ENCODE measurements around the gene MIER2.

Gene MIER2

DNA sequence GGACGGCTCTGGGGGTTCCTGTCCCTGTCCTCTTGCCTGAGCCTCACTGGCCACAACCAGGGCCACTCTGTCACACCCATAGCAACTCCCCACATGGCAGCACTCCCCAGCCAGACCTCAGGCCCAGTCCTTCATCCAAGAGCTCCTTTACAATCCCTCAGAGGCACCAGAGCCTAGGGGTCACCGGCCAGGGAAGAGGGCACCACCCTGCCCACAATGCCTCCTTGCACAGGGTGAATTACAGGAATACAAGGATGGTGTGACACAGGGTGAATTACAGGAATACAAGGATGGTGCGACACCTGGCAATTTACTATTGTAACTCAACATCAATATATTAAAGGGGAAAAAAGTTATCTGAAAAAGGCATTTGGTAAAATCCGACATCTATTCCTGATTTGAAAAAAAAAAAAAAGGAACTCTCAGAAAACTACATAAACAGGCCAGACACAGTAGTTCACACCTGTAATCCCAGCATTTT, 16.5 kb downstream of the MIER2 start:
- DNase-seq = no peak

DNA sequence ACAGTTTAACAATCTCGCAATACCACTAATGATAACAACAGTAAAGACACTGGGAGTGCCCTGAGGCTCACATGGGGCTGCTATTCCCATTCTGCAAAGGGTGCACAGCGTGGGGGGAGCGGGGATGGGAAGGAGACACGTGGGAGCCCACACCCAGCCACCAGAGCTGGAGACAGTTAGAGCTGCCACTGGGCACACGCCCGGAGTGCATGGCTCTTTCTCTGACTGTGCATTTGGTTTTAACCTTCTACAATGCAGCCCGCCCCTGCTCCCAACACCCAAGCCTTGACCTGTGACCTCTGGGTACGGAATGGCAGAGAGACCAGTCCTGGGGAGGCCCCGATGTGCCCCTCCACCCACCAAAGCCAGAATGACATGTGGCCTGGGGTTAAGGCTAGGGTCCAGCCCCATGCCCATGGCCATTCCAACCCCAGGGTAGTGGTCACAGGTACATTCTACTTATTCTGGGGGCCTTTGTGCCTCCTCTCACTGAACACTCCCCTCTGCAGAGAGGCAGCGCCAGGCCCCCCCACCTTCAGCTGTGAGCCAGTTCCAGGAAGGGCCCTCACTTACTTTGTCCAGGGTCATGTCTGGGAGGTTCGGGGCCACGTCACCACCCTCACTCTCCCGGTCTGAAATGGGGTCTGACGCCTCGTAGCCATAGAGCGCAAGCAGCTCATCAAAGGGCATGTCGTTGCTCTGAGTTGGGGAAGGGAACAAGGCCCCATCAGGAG, 17.1 kb downstream of the MIER2 start:
- no peak for DNase-seq

DNA sequence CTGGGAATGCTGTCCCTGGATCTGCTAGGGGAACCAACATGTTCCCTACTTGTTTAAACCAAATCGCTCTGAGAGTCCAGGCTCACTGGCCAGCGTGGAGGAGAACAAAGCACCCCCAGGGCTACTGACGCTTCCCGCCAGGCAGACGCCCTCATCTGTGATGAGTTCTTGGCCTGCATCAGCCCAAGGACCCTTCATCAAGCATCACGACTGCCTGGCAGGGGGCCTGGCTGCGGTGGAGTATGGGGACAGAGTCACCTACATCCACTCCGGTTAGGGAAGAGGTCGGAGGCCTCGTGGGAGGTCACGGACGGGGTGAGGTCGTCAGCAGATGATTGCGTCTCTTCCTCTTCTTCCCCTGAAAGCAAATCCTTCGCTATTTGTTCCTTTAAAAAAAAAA, 17.7 kb downstream of the MIER2 start:
- no peak for DNase-seq

DNA sequence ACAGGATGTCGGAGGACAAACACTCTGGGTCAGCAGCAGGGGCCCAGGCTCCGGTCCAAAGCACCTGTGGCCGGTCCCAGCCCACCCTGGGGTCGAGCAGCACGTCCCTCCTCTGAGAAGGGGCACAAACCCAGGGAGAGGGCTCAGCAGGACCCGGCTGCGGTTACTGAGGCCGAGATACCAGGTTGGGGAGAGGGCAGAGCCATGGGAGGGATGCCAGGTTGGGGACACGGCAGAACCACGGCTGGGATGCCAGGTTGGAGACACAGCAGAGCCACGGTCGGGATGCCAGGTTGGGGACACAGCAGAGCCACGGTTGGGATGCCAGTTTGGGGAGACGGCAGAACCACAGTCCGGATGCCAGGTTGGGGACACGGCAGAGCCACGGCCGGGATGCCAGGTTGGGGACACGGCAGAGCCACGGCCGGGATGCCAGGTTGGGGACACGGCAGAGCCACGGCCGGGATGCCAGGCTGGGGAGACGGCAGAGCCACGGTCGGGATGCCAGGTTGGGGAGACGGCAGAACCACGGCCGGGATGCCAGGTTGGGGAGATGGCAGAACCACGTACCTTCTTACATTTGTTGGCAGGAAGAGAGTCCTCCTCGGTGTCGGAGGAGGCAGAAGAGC, 18.5 kb downstream of the MIER2 start:
- no peak for DNase-seq

DNA sequence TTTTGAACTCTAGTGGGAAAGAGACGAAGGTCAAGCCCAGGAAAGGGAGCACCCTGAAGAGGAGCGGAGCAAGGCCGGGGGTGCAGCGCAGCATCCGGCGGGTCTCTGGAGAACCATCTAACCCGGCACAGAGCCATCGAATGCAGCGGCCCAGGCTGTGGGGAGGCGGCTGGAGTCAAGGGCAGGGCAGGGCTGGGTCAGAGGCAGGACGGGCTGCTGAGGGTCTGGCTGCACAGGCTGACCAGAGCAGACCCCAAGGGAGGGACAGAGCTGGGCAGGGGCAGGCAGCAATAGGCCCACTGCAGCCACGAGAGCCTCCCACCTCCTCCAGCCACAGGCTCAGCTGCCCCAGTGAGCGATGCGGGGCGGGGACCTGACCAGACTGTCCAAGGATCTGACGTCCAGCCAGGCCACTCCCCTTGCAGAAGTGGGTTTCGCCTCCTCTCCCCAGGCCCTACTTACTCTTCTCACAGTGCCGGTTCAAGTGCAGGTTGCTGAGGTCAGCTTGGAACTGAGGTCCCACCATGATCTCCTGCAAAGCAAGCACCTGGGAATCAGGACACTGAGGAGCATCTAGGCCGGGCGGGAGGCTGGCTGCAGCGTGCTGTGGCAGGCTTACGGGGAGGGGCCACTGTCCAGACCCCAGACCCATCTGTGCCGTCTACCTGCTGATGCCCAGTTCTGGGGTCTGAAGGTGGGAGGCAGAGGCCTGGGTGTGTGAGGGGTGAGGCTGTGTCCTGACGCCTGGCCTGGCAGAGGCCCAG, 19.2 kb downstream of the MIER2 start:
- DNase-seq = no peak

DNA sequence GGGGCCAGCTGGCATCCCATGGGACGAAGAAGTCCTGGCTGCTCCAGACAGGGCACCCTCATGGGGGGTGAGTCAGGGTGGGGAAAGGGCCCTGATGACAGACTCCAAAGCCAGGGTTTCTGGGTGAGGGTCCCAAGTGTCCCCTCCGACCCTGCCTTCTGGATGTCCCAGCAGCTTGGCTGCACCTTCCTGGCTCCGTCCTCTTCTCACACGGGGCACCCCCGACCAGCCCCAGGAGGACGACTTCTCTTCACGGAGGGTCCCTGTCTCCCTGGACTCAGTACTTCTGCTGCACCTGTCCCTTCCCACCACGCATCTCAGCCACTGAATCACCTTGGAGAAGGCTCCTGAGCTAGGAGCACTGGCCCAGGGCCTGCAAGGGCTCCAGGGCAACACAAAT, 19.9 kb downstream of the MIER2 start:
- DNase-seq = no peak

DNA sequence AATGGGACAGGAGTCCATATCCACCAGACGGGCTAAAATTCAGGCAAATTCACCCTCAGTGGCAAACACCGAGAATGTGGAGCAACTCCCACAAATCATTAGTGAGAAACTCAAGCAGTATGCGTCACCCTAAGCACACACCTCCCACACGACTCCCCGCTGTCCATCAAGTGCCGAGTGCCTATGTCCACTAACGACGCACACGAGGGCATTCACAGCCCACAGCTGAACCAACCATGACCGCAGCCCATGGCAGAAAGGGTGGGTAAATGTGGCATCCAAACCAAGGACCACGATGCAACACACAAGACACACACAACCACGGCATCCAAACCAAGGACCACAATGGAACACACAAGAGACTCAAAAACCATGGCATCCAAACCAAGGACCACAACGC, 22.0 kb downstream of the MIER2 start:
- no peak for DNase-seq

DNA sequence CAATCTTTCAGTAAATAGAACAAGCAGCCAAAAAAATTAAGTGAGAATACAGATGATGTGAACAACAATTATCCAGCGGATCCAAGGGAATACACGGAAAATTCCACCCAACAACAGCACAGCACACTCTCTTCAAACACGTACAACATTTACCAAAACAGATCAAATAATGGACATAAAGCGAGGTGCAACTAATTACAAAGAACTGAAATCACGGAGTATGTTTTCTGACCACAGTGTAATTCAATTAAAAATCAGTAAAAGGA, 26.2 kb downstream of the MIER2 start:
- no peak for DNase-seq

DNA sequence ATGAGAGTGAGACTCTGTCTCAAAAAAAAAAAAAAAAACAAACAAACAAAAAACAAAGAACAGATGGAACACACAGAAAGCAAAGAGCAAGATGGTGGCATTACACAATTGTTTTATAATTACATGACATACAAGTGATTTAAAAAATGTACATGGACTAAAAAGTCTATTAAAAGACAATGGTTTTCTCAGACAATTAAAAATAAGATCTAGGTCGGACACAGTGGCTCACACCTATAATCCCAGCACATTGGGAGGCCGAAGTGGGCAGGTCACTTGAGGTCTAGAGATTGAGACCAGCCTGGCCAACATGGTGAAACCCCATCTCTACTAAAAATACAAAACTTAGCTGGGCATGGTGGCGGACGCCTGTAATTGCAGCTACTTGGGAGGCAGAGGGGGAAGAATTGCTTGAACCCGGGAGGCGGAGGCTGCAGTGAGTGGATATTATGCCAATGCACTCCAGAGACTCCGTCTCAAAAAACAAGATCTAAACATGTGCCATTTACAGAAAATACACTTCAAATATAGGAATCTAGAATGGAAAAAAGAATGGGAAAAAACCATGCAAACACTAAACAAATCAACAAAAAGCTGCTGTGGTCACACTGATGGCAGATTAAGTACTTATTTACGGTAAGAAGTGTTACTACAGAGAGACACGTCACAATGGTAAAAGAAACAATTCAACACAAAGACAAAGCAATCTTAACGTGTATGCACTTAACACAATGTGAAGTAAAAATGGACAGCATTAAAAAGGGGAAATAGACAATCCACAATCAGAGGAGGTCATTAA, 26.7 kb downstream of the MIER2 start:
- no peak for DNase-seq

DNA sequence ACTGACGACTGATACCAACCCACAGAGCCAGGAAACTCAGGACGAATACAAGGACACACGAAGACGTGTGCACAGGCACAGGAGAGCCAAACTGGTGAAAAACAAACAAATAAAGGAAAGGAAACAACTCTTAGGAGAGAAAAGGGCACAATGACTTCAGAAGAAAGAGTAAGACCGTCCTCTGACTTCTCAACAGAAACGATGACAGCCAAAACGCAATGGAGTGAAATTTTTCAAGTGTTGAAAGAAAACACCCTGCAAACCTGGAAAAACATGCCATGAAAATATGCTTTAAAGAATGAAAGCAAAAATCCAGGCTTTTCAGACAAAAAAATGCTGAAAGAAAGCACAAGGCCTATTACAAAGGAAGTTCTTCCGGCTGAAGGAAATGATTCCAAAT, 28.8 kb downstream of the MIER2 start:
- no peak for DNase-seq

DNA sequence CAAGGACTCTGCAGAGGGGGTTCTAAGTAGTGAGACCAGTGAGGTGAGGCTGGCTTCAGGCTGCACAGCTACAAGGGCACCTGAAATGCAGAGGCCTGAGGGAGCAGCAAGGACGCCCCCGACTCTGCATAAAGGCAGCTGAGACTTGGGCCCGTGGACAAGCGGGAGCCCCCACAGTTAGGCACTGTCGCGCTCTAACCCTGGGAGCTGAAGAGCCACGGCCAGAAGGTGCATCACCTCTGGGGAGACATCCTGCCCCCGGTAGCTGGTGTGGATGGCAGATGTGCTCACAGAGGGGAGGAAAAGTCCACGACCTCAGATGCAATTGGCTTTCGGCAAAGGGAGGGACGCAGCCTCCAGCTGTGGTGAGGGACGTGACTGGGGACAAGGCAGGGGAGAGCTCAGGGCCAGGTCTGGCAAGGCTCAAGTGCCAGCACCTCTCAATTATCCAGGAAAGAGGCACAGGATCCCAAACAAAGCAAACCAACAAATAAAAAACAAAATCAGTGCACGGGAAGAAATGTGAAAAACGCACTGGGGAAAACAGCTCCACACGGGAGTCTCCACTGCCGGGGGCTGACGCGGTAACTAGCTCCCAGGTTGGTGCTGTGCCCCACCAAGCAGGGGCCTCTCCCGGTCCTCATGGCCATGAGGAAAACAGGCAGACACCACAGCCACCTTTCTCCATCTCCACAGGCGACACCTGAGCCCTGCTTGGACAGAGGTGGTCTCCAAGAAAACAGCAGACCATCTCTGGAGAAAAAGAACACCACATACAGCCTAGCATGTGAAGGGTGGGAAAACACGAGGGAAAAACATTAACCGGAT, 30.4 kb downstream of the MIER2 start:
- no peak for DNase-seq

DNA sequence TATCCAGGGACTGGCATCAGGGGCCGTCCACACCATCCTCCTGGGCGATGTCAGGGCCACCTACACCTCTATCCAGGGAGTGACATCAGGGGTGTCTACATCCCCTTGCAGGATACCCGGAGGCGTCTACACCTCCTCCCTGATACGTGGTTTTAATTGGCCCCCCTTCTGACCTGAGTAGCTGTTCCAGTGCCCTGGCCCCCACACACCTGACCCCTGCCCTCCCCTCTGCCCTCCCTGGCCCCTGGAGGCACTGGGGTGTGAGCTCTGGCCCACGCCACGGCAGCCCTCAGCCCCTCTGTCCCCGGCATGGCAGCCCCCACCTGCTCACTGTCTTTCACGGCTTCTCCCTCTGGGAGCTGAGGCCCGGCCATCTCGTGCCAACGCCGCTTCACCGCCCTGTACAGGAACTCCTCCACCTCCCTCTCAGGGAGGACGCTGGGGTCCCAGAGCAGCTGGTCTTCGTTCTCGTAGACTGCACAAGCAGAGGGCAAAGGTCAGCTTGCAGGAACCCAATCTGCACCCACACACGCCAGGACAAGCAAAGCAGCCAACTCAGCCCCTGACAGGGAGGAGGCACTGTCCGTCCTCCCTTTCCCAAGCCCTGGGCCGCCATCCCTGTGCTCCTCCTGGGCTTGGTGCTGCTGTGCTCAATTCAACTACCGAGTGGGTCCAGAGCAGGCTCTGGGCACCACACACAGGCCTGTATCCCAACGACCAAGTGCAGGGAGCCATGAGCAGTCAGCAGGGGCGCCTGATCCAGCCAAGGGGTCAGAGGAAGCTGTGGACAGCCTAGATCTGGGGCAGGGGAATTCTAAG, 31.2 kb downstream of the MIER2 start:
- no peak for DNase-seq

DNA sequence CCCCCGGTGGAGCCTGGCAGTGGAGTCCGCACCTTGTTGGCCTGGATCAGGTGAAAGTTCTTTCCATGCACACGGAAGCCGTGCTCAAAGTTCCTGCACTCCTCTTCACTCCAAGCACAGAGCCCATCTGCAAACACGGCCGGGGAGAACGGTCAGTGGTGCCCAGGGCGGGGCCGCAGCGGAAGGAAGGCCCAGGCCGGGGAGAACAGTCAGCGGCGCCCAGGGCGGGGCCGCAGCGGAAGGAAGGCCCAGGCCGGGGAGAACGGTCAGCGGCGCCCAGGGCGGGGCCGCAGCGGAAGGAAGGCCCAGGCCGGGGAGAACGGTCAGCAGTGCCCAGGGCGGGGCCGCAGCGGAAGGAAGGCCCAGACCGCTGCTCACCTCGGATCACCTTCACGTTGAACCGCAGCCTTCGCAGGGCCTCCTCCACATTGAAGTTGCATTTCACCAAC, 32.8 kb downstream of the MIER2 start:
- DNase-seq = no peak

DNA sequence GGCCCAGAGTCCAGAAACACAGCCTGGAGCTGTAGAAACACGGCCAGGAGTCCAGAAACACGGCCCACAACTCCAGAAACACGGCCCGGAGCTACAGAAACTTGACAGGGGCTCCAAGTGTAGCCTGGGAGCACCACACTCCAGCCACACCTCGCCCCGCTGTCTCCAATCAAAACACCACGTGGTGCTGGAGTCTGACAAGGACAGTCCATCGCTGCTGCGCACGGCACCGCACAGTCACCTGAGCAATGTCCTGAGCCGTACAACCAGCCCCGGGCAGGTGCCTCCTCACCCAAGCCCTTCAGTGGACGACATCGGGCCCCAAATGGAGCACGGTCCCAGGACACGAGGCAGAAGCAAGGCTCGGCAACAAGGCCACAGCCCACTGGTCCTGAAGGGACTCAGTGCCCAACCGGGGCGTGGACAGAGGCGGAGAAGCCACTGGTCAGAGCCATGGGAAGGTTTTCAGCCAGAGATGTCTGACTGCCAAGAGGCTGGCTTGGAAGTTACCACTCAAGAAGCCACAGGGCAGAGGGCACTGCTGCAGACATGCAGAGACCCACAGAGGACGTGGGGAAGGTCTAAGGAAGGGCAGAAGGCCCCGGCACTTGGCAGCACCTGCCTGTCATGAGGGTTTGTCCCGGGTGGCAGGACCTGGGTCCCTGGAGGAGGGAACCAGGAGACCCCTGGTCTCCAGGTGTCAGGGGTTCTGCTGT, 33.7 kb downstream of the MIER2 start:
- no peak for DNase-seq

DNA sequence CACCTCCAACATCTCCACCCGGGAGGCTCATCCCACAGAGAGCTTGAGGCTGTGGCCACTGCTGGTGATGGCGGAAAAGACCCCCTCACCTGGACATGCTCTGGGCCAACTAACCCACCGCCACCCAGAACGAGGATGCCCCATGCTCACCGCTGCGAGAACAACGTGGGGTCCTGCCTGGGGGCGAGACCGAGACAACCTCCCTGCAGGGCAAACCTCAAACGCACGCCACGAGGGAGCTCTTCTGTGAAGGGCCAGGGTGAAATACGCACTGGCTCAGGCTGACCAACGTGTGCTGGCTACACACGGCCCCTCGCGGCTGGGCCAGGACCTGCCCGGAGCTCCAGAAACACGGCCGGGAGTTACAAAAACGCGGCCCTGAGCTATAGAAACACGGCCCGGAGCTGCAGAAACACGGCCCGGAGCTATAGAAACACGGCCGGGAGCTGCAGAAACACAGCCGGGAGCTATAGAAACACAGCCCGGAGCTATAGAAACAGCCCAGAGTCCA, 34.4 kb downstream of the MIER2 start:
- no peak for DNase-seq

DNA sequence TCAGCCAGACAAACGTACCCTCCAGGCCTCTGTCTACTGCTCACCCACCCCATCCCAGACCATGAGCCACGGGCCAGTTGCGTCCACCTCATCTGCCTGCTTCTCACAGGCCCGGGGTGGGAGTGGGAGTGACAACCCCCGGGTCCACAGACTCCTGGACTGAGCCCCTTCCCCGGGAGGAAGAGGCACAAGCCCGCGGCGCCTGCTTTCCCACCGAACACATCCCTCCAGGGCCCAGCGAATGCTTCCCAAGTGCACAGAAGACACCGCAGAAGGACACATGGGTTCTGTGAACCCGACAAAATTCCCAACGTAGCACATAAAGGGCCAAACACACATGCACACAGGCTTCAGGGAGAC, 35.4 kb downstream of the MIER2 start:
- DNase-seq = no peak

DNA sequence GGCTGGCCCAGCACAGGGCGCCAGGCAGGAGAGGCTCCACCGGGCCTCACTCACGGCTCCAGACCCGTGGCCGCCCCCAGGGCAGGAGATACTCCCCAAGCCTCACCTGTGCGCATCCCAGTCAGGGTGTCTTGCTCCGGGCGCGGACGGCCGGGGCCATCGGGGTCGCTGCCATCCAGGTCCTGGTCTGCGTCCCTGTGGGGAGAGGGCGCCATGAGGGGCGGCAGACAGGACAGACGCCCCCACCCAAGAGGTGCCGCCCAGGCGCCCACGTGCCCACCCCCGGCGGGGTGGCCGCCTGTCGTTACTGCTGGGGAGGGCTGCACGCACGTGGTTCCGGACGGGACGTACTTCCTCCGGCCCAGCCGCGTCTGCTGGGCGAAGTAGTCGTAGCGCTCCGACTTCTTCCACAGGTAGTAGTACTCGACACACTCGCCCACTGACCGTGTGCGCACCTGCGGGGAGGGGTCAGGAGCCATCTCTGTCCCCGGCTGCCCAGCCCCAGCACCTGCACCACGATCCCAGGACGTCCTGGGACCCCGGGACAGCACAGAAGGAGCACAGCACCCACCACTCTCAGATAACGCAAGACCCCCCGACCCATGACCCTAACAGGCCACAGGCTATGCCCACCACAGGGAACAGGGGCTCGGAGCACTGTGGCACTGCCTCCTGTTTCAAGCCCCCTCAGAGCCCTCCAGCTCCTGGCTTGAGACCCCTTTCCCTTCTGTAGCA, 36.0 kb downstream of the MIER2 start:
- no peak for DNase-seq

DNA sequence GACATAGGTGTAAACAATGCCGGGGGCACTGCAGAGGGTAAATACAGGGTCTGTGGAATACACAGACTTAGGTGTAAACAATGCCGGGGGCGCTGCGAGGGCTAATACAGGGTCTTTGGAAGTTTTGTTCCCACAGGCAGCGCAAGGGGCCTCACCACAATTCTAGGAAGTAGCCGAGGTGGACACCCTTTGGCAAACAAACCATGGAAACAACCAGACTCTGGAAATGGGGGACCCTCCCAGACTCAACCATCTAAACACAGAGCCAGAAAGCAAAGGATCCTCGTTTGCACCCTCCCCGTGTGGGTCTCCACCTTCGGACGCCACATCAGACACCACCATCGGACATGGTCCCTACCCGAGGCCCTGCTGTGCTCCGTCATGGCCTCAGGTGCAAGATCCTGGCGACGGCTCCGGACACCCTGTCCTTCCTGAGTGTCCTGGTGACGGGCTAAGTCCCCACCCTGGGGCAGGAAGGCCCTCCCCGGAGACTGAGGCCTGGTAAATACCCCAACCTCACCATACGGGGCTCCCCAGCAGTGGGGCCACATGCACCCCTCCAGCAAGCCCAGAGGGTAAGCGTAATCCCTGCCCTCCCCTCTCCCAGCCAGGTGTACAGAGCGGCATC, 36.7 kb downstream of the MIER2 start:
- no peak for DNase-seq

DNA sequence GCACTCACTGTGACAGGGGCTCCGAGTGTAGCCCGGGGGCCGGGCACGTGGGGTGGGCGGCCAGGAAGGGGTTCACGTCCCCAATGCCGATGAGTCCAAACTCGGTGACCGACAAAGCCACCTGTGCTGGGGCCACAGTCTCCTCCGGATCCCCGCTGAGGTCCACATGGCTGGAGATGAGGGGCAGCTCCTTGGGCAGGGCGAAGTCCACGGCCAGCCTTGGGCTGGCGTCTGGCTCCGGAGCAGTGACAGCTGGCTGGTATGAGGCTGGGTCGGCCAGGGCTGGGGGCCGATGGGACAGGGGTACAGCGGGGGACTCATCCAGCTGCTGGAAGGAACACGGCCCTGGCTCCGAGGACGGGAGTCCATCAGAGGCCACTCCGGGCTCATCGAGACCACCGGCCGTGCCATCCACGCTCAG, 37.5 kb downstream of the MIER2 start:
- DNase-seq = no peak

All from fibroblast of skin of right quadriceps (primary cell).